ENCODE measurements around the gene PTPRN. TPM values are rescaled to one million over a fixed set of nuclear protein-coding genes. Genes with fewer than 3 reads are reported as not detected.
"Not testable (repeated sequence)": the region's sequence is repeated elsewhere in the genome, so short reads cannot be mapped to it uniquely, and the experiment has no call there.

The PTPRN gene
- not detected in 2 replicates for total RNA-seq

DNA sequence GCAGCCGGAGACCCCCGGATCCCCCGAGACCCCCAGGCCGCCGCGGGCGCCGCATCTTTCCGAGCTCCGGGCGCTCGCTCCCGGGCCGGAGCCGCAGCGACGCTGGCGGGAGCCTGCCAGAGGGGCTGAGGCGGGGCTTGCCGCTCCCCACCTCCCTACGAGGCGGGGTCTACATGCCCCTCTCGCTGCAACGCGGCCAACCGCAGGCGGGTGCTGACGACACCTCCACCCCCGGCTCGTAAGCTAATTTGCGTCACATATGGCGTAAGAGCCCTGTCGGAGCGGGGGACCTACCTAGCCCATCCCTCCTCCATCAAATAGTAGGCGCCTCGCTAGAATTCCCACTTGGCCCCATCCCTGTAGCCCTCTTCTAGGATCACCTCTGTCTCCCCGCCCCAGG lies at the start of gene PTPRN:
Gene PTPRN (minus strand): TSS at position 124 of the 400 bp plus-strand sequence. CDS start 69 bp downstream, at position 55.
- no peak for DNase-seq (ENCODE audit: low read depth in 2 of 2)

DNA sequence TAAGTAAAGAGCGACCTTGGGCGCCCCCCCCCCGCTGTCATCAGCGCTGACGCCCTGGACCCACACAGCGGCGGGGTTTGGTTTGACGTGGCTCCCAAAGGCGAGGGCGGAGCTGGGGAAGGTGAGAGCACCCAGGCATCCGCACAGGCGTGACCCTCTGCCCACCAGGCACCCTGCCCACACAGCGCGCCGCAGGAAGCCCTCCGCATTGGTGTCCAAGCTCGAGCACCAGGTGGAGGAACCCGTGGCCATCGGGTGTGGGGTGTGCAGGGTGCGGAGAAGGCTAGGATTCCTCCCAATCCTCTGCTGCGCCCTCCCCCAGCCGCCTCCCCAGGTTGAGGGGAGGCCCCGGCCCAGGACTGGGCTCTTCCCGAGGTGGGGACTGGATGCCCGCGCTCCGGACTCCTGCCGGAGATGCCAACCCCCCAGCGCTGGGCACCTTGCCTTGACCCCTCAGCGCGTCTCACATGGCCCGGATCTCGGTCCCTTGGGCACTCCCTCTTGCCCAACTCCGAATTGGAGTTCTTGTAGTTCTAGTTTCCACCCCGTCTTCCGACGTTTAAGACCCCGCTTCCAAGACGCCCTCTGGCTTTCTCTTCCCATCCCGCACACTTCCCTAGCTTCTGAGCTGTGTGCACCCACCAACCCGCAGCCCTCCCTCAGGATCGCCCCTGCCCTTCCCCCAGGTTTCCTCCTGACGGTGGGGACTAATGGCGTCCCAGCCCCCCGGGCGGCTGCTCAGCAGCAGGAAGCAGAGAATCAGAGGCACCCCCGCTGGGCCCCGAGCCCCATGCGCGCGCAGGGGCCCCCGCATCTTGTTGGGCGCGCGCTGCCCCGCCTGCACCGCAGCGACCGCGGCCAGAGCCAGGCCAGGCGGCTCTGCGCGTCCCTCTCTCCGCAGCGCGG lies 49.2 kb upstream of the PTPRN start:
- DNase-seq (ENCODE audit: low read depth in 2 of 2), result no peak

DNA sequence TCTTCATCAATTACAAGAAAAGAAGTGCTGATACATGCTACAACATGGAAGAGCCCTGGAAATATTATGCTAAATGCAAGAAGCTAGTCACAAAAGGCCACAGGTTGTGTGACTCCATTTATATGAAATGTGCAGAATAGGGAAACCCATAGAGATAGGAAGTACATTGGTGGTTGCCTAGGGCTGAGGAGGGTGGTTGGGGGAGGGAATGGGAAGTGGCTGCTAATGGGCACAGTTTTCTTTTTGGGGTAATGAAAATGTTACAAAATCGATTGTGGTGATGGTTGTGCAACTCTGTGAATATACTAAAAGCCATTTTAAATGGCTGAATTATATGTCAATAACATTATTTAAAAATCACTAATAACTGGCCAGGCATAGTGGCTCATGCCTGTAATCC lies 47.6 kb upstream of the PTPRN start:
- no peak for DNase-seq (ENCODE audit: low read depth in 2 of 2)

DNA sequence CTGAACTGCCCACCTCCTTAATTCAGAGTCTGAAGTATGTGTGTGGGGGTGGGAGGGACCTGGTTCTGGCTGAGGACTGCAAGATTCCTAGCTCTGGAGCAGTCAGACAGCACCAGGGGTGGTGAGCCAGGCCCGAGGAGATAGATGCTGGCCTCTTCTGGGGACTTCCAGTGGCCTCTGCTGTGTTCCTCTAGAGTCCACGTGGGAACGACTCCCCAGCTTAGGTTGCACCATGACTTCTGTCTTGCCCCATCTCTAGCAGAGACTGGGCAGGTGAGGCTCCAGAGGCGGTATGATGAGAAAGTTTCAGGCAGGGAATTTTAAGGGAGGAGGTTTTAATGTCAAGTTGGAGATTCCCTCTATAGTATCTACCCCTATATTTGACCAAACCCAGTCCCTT lies 45.4 kb upstream of the PTPRN start:
- no peak for DNase-seq (ENCODE audit: low read depth in 2 of 2)

DNA sequence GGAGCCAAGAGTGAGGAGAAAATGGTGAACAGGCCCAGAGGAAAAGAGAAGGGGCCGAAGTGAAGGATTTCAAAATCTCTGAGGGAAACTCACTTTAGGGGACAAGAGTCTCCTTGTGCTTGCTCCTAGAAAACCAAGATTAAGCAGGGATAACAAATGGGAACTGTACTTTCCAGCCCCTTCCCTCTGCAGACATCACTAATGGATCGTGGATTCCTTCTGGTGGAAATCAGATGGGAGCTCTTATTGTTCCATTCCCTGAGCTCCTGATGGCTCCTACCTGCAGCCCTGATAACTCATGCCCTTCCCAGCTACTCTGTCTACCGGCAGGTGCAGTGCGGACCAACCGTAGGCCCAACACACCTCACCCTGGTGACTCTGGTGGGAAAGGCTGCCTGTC lies 43.9 kb upstream of the PTPRN start:
- DNase-seq (ENCODE audit: low read depth in 2 of 2), result no peak

DNA sequence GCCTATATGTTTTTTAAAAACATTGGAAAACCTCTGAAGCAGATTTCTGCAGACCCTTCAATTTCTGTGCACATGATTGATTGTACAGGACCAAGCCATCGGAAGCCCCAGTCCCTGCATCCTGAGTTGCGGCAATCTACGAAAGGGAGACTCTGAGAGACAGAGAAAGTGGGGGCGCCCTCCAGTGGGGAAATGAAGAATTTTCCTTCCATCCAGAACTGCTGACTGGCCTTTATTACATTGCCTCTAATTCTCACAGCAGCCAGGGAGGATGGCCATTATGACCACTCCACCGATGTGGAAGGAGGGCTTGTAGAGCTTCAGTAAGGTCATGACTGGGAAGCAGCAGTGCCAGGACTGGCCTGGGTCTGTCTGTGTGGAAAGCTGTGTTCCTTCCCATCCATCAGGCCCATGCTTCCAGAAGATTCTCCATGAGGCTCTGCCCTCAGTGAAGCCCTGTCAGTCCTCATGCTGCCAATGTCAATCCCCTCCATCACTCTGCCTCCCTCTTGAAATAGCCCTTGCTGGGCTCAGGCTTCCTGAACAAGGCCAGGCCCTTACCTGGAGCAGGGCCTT lies 43.3 kb upstream of the PTPRN start:
- peak; percentile 32 to 60 for DNase-seq (ENCODE audit: low read depth in 2 of 2)

DNA sequence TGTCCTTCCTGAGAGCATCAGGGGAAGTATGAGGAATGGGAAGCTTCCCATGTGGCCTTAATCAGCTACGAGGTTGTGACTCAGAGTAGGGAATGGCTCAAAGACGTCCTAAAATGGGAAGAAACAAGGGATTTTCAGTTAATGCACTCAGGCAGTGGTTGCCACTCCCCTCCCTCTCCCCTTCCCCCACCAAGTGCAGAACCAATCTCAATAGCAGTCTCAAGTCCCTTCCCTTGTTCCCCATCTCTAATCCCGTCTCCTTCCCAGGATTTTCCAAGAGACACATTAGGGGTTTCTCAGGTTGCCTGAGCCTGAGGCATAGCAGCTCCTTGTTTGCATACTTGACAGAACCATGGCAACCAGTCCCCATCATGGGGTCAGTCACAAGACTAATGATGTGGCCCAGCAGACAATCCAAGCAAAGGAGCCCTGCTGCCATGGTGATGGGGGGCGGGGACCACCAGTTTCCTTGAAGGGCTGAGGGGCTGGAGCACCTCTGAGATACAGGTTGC lies 41.6 kb upstream of the PTPRN start:
- no peak for DNase-seq (ENCODE audit: low read depth in 2 of 2)

DNA sequence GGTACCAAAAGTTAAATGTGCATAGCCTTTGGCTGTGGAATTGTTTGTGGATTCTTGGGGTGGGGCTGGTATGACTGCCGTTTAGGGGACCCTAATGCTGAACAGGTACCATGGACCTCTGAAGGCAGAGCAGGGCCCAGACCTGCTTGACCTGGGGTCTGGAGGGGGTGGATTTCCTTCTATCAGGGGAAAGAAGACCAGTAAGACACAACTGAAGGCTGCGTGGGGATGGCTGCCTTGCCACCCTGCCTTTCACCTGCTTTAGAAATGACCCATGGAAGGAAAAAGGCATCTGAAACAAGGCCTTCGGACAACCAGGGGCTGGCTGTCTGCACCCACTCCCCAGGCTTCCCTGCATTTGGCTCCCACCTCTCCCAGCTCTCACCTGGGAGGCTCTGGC lies 41.0 kb upstream of the PTPRN start:
- no peak for DNase-seq (ENCODE audit: low read depth in 2 of 2)

DNA sequence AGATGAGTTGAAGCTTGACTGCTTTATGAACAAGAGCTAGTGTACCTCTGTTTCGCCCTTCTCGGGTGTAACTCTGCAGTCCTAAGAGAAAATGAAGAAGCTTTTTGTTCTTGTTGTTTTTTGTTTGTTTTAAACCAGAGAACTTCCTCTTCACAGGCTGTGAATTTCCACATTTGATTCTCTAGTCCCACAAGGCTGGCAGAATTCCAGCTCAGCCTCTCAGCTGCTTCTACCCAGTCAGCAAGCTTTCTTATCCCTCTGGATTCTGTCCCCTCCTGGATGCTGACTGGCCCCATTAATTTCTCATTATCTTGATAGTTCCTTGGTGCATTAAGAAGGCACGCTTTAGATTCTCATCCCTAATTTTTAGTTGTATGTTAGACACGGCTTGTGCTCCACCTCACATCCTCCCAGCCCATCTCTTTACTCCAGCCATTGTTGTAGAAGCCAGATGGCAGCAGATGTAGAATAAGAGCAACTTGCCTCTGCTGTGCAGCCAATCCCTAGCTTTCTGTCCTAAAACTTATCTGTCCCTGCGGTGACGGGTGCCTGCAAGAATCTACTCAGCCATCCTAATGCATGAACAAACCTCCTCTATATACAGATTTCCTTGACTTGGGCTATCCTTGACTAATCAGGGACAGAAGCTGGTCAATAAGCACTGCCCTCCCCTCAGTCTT lies 35.7 kb upstream of the PTPRN start:
- peak; percentile 22 to 74 for DNase-seq (ENCODE audit: low read depth in 2 of 2)

DNA sequence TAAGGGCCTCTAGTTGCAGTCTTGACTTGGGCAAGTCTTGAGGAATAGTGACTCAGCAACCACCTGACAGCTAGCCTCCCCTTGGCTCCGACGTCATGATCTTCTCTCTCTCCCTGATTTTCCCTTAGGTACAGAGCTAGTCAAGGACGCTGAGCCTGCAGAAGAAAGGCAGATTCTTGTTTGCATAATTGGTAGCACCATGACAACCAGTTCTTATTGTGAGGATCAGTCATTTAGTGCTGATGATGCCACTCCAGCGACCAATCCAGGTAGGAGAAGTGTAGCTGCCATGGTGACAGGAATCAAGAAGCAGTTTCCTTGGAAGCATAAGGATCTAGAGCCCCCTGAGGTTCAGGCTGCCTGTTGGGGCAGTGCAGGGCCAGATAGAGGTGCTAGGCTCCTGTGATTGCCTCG lies 26.2 kb upstream of the PTPRN start:
- DNase-seq (ENCODE audit: low read depth in 2 of 2), result no peak

DNA sequence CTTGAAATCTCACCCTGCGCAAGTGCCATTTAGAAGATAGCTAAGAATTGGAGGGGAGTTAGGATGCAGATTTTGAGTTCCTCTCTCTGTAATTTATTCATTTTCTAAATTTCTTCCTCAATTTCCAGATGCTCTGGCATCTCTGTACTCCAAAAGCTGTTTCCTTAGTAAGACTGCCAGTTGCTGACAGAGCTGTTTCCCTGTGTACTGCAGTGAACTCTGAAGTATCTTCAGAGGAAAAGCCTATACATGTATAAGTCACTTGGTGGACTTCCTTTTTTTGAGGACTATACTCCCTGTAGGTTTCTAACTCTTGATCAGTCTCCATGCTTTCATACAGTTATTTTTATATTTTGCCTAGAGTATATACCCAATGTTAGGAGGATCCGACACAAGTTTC lies 24.9 kb upstream of the PTPRN start:
- DNase-seq (ENCODE audit: low read depth in 2 of 2), result no peak

DNA sequence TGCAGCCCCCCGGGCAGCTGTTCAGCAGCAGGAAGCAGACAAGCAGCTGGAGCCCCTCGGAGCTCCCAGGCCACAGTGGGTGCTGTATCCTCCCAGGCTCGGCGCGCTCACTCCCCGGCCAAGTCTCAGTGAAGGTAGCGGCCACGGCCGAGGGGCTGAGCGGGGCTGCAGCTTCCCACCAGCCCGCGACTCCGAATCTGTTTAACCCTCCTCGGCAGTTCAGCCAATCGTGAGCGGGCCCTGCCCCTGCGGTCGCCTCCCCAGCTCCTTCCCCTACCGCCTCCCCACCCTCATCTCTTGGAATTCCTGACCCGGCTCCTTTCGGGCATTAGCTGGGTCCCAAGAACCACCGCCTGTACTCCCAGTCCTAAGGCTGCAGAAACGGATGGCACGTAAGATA lies 23.3 kb upstream of the PTPRN start, which contains the start of gene RESP18:
Gene RESP18 (minus strand): TSS at position 203 of the 400 bp plus-strand sequence.
- DNase-seq (ENCODE audit: low read depth in 2 of 2), result no peak

DNA sequence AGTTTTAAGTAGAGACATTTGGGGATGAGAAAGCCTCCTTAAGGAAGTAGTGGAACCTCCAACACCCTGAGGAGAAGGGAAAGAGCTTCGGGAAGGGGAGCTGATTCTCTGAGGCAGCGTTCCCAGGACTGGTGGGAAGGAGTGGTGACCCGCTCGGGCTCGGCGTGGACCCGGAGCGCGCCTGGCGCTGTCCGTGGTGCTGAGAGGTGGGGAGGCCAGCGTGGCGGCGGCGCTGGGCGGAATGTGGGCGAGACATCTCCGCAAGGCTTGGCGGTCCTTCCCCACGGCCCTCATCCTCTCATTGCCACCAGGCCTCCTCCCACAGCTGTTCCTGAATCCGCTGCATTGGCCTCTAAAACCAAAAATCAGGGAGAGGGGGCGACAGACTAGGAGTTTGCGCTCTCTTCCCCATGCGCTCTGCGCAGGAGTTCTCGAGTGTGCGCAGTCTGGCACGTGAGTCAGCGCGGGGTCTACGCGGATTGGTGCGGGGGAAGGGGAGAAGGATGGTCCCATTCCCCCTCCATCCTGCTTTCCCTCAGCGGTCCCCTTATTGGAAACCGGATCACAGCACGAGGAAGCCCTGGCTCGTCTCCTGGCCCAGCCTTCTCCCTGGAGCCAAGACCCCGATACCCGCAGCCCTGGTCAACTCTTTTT lies 22.5 kb upstream of the PTPRN start:
- peak in 1 of 2 donors; percentile 28 for DNase-seq (ENCODE audit: low read depth in 2 of 2)

DNA sequence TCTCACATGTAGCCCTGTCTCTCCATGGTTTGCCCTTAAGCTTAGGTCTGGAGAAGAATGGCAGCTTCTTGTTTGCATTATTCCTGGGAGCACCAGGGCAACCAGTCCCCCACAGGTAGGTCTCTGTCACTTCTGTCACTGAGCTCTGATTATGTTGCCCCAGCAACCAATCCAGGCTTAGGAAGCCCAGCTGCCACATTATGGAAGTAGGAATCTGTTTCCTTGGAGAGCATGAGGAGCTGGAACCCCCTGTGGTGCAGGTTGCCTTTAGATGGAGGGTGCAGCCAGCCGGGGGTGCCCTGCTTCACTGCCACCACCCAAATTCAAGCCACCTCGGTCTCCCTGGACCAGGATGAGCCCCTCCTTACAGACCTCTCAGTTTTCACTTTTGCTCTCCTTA lies 18.5 kb upstream of the PTPRN start:
- no peak for DNase-seq (ENCODE audit: low read depth in 2 of 2)

DNA sequence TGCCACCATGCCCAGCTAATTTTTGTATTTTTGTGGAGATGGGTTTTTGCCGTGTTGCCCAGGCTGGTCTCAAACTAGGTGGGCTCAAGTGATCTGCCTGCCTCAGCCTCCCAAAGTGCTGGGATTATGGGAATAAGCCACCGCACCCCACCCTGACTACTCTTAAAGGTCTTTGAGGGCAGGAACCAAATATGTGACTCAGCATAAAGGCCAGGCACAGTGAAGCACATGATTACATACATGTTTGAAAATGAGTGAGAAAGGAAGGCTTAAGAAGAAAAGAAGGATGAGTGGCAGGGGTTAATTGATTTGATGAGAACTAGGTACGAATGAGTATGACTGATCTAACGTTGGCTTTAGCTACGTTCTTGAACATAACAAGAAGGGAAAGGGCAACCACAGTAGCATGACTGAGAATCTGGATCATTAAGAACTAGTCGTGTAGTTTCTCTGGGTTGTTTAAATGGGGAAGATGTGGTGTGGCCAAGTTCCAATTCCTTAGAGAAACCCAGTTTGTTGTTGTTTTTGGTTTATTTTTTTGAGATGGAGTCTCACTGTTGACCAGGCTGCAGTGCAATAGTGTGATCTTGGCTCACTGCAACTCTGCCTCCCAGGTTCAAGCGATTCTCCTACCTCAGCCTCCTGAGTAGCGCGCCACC lies 16.6 kb upstream of the PTPRN start:
- DNase-seq (ENCODE audit: low read depth in 2 of 2), result no peak

DNA sequence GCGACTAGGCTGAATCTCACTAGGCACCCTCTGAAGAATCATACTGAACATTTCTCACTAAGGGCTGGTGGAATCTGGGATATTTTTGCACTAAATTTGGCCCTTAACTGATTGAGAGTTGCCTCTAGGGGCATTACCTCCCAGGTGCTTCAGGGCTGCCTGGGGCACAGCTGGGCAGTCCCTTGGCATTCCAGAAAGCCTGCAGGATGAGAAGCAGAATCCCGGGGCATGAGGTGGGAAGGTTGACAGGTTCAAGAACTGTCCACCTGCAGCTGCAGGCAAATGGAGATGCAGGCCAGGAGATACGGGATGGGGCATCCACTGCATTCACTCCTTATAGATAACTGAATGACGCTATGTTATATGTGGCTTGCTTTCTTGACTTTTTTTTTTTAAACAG lies 15.9 kb upstream of the PTPRN start:
- DNase-seq (ENCODE audit: low read depth in 2 of 2), result no peak

DNA sequence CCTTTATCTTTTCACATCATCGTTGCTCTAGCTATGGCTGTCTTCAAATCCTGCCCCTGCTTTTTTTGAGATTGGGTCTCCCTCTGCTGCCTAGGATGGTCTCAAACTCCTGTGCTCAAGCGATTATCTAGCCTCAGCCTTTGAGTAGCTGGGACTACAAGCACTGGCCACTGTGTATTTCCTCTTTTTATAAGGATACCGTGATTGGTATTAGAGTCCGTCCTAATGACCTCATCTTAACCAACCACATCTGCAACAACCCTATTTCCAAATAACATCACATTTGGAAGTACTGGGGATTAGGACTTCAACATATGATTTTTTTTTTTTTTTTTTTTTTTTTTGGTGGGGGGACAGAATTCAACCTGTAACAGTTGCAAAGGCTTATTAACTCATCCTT lies 14.2 kb upstream of the PTPRN start:
- DNase-seq (ENCODE audit: low read depth in 2 of 2), result no peak

DNA sequence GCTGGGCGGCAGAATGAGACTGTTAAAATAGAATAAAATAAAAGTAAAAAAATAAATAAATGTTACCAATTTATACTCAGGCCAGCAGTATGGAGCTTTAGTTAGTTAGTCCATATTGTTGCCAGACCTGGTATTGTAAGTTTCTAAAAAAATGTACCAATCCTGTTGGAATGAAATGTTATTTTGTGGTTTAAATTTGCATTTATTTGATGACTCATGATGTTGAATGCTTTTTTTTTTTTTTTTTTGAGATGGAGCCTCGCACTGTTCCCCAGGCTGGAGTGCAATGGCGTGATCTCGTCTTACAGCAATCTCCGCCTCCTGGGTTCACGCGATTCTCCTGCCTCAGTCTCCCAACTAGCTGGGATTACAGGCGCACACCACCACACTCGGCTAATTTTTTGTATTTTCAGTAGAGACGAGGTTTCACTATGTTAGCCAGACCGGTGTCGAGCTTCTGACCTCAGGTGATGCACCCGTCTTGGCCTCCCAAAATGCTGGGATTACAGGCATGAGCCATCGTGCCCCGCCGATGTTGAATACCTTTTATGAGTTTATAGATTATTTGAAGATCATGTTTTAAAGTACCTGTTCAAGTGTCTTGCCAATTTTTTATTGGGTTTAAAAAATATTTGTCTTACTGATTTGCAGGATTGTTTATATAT lies 5.7 kb upstream of the PTPRN start:
- no peak for DNase-seq (ENCODE audit: low read depth in 2 of 2)

DNA sequence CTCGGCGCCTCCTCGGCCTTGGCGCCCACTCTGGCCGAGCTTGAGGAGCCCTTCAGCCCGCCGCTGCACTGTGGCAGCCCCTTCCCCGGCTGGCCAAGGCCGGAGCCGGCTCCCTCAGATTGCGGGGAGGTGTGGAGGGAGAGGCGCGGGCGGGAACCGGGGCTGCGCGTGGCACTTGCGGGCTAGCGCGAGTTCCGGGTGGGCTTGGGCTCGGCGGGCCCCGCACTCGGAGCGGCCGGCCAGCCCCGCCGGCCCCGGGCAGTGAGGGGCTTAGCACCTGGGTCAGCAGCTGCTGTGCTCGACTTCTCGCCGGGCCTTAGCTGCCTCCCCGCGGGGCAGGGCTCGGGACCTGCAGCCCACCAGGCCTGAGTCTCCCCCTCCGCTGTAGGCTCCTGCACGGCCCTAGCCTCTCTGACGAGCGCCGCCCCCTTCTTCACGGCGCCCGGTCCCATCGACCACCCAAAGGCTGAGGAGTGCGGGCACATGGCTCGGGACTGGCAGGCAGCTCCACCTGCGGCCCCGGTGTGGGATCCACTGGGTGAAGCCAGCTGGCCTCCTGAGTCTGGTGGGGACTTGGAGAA lies 3.6 kb upstream of the PTPRN start:
- not testable (repeated sequence) for DNase-seq (ENCODE audit: low read depth in 2 of 2)

Data from dermis microvascular lymphatic vessel endothelial cell (primary cell).